DND-41 (cell line): Measurements from ENCODE around the gene LRP2BP.

Experiments
- ATAC-seq: fragments of 200-7000 bp; cut with Tn5 transposase; 3 replicates; pipeline ENCODE4 v1.9.1; 2021; ENCODE audit warnings: low read depth; ENCODE audit not compliant: insufficient read depth
- DNase-seq: peaks from one replicate; pipeline ENCODE4 v3.0.0-alpha.2; 2020
- H2AFZ ChIP-seq: 2 replicates; pipeline ENCODE4 v1.6.0; 2012; ENCODE audit warnings: low read depth, low read length
- H3K27ac ChIP-seq: 2 replicates; pipeline ENCODE4 v1.5.1; 2012; ENCODE audit warnings: low read length, inconsistent platforms
- H3K27me3 ChIP-seq: fragments of 200-600 bp; sonication (generic); 2 replicates; pipeline ENCODE4 v1.6.0; 2012; ENCODE audit warnings: low read length, mild to moderate bottlenecking, inconsistent platforms; ENCODE audit not compliant: insufficient read depth, poor library complexity
- H3K36me3 ChIP-seq: 2 replicates; pipeline ENCODE4 v1.5.1; 2012; ENCODE audit warnings: low read length, inconsistent platforms; ENCODE audit not compliant: insufficient read depth
- H3K4me1 ChIP-seq: 2 replicates; pipeline ENCODE4 v1.5.1; 2012; ENCODE audit warnings: mild to moderate bottlenecking, low read length; ENCODE audit not compliant: insufficient read depth
- H3K4me2 ChIP-seq: 2 replicates; pipeline ENCODE4 v1.6.0; 2012; ENCODE audit warnings: mild to moderate bottlenecking, moderate library complexity, low read length, inconsistent platforms; ENCODE audit not compliant: insufficient read depth
- H3K4me3 ChIP-seq, 2 experiments: fragments of 200-600 bp in 1 of 2; shearing (Covaris generic) in 1 of 2; 2 replicates each; pipeline ENCODE4 v1.5.1; 2012 to 2016; ENCODE audit warnings: inconsistent platforms in 2 of 2, low read length in 2 of 2, mild to moderate bottlenecking in 2 of 2, low read depth in 1 of 2, moderate library complexity in 1 of 2
- H3K79me2 ChIP-seq: 2 replicates; pipeline ENCODE4 v1.6.0; 2012; ENCODE audit warnings: low read length, inconsistent platforms; ENCODE audit not compliant: insufficient read depth
- H3K9ac ChIP-seq: 2 replicates; pipeline ENCODE4 v1.6.0; 2012; ENCODE audit warnings: low read depth, mild to moderate bottlenecking, inconsistent platforms, low read length, moderate library complexity
- H3K9me3 ChIP-seq: 2 replicates; pipeline ENCODE4 v1.5.1; 2012; ENCODE audit warnings: low read length, moderate library complexity, mild to moderate bottlenecking, inconsistent platforms; ENCODE audit not compliant: insufficient read depth, severe bottlenecking
- H4K20me1 ChIP-seq: 2 replicates; pipeline ENCODE4 v1.6.0; 2012; ENCODE audit warnings: low read length; ENCODE audit not compliant: insufficient read depth
- EZH2 ChIP-seq: IDR thresholded peaks from 3 replicates; pipeline ENCODE4 v1.6.1; 2012; ENCODE audit warnings: borderline replicate concordance, low read depth, mild to moderate bottlenecking, moderate library complexity, low read length, inconsistent platforms; ENCODE audit not compliant: severe bottlenecking
- TF ChIP-seq, protein P1 (sequence below): IDR thresholded peaks from 2 replicates; pipeline ENCODE4 v1.5.1; 2012; ENCODE audit warnings: borderline replicate concordance, low read length, moderate library complexity, mild to moderate bottlenecking; ENCODE audit not compliant: poor library complexity, severe bottlenecking; ENCODE audit errors: extremely low read depth

The LRP2BP gene

DNA sequence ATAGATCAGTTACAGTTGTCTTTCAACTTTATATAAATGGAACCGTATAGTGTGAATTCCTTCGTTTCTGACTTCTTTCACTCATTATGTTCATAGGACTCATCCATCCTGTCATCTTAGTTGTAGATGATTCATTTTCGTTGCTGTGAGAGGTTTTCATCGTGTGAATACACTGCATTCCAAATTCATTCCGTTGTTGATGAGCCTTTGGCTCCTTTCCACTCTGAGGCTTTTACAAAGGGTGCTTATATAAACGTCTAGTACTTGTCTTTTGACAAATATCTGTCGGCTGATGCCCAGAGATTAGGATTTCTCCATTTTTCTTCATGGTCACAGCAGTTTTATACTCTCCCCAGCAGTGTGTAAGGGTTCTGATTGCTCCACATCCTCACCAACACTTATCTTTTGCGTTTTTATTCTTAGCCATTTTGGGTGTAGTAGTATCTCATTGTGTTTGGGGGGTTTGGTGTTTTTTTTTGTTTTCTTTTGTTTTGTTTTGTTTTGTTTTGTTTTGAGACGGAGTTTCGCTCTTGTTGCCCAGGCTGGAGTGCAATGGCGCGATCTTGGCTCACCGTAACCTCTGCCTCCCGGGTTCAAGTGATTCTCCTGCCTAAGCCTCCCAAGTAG is 48.6 kb downstream of the LRP2BP start:
- Histone ChIP-seq H4K20me1 (no peaks in the 10 kb centered on the region), H3K4me2 (no peak overlapping the region), H3K9me3 (no peaks in the 10 kb centered on the region), H3K27ac (no peak overlapping the region), H3K9ac (no peak overlapping the region), H3K4me1 (no peaks in the 10 kb centered on the region), H3K36me3 (no peaks in the 10 kb centered on the region), H3K4me3 (no peak overlapping the region), H3K27me3 (peaks cover 3% of the 10 kb centered on the region), H2AFZ (no peak overlapping the region), H3K79me2 (no peaks in the 10 kb centered on the region)
- DNase-seq (no peak), ATAC-seq (no peak)
- TF ChIP-seq, protein P1, sequence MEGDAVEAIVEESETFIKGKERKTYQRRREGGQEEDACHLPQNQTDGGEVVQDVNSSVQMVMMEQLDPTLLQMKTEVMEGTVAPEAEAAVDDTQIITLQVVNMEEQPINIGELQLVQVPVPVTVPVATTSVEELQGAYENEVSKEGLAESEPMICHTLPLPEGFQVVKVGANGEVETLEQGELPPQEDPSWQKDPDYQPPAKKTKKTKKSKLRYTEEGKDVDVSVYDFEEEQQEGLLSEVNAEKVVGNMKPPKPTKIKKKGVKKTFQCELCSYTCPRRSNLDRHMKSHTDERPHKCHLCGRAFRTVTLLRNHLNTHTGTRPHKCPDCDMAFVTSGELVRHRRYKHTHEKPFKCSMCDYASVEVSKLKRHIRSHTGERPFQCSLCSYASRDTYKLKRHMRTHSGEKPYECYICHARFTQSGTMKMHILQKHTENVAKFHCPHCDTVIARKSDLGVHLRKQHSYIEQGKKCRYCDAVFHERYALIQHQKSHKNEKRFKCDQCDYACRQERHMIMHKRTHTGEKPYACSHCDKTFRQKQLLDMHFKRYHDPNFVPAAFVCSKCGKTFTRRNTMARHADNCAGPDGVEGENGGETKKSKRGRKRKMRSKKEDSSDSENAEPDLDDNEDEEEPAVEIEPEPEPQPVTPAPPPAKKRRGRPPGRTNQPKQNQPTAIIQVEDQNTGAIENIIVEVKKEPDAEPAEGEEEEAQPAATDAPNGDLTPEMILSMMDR: no peak
- TF ChIP-seq EZH2: no peak

DNA sequence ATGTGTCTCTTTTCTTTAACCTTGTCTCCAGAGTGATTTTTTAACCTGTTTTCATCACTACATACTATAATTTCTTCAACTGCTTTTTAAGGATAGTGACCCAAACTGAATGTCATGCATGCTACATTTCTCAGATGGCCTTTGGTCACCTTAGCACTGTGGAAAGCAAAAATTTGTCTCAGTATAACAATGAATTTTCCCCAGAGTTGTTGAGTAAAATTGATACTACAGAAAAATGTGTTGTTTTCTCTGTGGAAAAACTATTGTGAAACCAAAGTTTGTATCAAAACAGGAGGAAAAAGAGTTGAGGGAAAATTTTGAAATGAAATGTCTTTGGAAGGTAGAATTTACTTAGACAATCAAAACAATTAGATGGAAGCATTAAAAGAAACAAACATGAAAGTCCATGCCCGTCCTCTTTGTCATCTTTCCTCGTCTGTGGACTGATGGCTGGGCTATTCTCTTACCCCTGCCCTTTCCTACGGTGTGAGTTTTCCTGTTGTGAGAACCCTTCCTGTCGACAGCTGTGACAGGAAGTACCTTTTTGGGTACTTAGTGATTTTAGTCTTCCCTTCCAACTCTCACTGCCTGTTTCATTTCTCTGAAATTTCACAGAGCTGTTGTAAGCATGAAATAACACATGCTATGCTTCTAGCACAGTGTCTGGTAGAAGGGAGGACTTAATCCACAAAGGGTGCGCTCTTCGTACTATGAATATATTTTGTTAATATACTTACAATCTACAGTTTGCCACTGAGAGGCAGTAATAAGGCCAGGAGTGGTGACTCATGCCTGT is 50.8 kb downstream of the LRP2BP start:
- Histone ChIP-seq H3K27ac (no peak overlapping the region), H3K79me2 (no peaks in the 10 kb centered on the region), H3K27me3 (peaks cover 11% of the 10 kb centered on the region), H3K36me3 (no peaks in the 10 kb centered on the region), H3K4me2 (no peak overlapping the region), H2AFZ (no peak overlapping the region), H3K4me3 (no peak overlapping the region), H3K9ac (no peak overlapping the region), H4K20me1 (no peaks in the 10 kb centered on the region), H3K9me3 (no peaks in the 10 kb centered on the region), H3K4me1 (no peaks in the 10 kb centered on the region)
- no peak for ATAC-seq
- no peak for TF ChIP-seq EZH2
- TF ChIP-seq, protein P1: no peak
- DNase-seq: no peak

DNA sequence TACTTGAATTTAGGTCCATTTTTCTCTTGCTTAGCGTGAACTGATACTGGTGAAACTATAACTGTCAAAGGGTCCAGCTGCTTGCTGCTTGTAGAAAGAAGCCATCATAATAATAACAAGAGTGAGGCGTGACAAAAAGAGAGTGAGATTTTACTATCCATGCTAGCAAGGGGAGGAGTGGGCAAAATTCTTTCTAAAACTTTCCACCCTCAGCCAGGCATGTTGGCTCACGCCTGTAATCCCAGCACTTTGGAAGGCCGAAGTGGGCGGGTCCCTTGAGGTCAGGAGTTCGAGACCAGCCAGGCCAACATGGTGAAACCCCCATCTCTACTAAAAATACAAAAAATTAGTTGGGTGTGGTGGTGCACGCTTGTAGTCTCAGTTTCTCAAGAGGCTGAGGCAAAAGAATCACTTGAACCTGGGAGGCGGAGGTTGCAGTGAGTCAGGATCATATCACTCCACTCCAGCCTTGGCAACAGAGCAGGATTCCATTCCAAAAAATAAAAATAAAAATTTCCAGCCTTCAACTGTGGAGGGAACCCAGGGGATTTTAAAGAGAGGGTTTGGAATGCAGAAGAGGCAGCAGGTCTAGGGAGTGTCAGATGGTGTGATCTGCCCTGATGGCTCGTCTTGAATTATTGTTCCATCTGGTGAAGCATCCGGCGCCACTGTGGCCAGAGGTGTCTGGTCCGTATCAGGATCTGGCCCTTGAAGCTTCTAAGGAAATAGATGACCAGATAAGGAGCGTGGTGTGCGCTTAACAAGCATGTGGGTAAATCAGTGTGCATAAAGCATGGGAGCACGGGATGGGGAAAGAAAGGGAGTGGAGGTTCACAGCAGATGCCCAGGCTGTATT is 51.8 kb downstream of the LRP2BP start:
- Histone ChIP-seq H3K9me3 (no peaks in the 10 kb centered on the region), H4K20me1 (no peaks in the 10 kb centered on the region), H3K9ac (no peak overlapping the region), H3K4me2 (no peak overlapping the region), H2AFZ (no peak overlapping the region), H3K36me3 (no peaks in the 10 kb centered on the region), H3K27ac (no peak overlapping the region), H3K27me3 (peaks cover 14% of the 10 kb centered on the region), H3K4me1 (no peaks in the 10 kb centered on the region), H3K4me3 (no peak overlapping the region), H3K79me2 (no peaks in the 10 kb centered on the region)
- ATAC-seq (no peak), DNase-seq (no peak)
- TF ChIP-seq, protein P1: no peak
- no peak for TF ChIP-seq EZH2
